Stimulated activated naive B cell treated with anti-CD40 and anti-IgM and Interleukin-4, amounts not matched to agents 10 μg/mL and 1 μg/mL and 100 μg/mL, for 72 hours (primary cell): ENCODE measurements around the gene GAB3.

ENCODE experiments used
- ATAC-seq, 2 donors: fragments of 150-1000 bp; cut with Tn5 transposase; replicated peaks; 2 replicates each; pipeline ENCODE4 v1.10.0; 2021; ENCODE audit warnings: moderate library complexity in 1 of 2
- DNase-seq: peaks from one replicate; pipeline ENCODE4 v3.0.0; 2021
- H3K27ac Mint-ChIP-seq: one replicate; pipeline ENCODE4 v1.8.0; 2022; ENCODE audit warnings: mild to moderate bottlenecking, mixed read lengths
- H3K27me3 Mint-ChIP-seq, 2 donors: one replicate each; pipeline ENCODE4 v1.8.0; 2022; ENCODE audit warnings: mixed read lengths in 2 of 2
- H3K36me3 Mint-ChIP-seq, 2 donors: one replicate each; pipeline ENCODE4 v1.8.0; 2022; ENCODE audit warnings: mixed read lengths in 2 of 2, mild to moderate bottlenecking in 1 of 2
- H3K4me1 Mint-ChIP-seq, 2 donors: one replicate each; pipeline ENCODE4 v1.8.0; 2022; ENCODE audit warnings: mixed read lengths in 2 of 2, mild to moderate bottlenecking in 1 of 2
- H3K4me3 Mint-ChIP-seq, 2 donors: one replicate each; pipeline ENCODE4 v1.8.0; 2022; ENCODE audit warnings: mild to moderate bottlenecking in 2 of 2, mixed read lengths in 2 of 2, moderate library complexity in 1 of 2
- H3K9me3 Mint-ChIP-seq, 2 donors: one replicate each; pipeline ENCODE4 v1.8.0; 2022; ENCODE audit warnings: mixed read lengths in 2 of 2, mild to moderate bottlenecking in 1 of 2

Gene GAB3

GRCh38 chrX:154721155-154721554 is 29.7 kb downstream of the GAB3 start:
- Mint-ChIP-seq H3K27ac (no peak overlapping the region), H3K36me3 (no peaks in the 10 kb centered on the region), H3K4me1 (peaks cover 26 to 41% of the 10 kb centered on the region in 2 donors), H3K9me3 (no peaks in the 10 kb centered on the region), H3K4me3 (no peak overlapping the region), H3K27me3 (no peaks in the 10 kb centered on the region)
- ATAC-seq = no peak
- DNase-seq = no peak

GRCh38 chrX:154720067-154720466 is 30.8 kb downstream of the GAB3 start:
- Mint-ChIP-seq H3K36me3 (no peaks in the 10 kb centered on the region), H3K4me3 (no peak overlapping the region), H3K9me3 (no peaks in the 10 kb centered on the region), H3K27ac (no peak overlapping the region), H3K27me3 (no peaks in the 10 kb centered on the region), H3K4me1 (peaks cover 20 to 32% of the 10 kb centered on the region in 2 donors)
- ATAC-seq (no peak), DNase-seq (no peak)

GRCh38 chrX:154719132-154719675 is 31.7 kb downstream of the GAB3 start:
- Mint-ChIP-seq H3K4me3 (peak overlapping the region; percentile 22 to 33), H3K9me3 (no peaks in the 10 kb centered on the region), H3K4me1 (peaks cover 18 to 29% of the 10 kb centered on the region in 2 donors), H3K36me3 (no peaks in the 10 kb centered on the region), H3K27me3 (no peaks in the 10 kb centered on the region), H3K27ac (peak overlapping the region; percentile 16)
- ATAC-seq (peak; percentile 63 to 66), DNase-seq (no peak)

DNA sequence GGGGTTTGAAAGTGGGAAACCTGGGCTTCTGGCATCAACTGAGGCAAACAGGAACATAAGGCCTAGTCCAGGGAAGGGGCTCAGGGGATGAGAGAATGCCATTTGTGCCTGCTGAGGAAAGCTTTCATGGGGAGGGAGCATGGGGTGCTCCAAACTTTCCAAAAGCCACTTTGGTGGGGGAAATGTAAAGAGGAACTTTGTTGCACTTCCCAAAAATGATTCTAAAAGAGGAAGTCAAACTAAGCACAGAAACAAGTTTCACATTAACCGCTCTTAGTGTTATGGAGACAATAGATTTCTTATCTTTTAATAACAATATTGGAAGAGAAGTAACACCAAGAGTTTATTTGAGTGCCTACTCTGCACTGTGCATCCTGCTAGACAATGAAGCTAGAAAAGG is 32.3 kb downstream of the GAB3 start:
- Mint-ChIP-seq H3K9me3 (no peaks in the 10 kb centered on the region), H3K27me3 (no peaks in the 10 kb centered on the region), H3K36me3 (no peaks in the 10 kb centered on the region), H3K4me1 (peaks cover 18 to 29% of the 10 kb centered on the region in 2 donors), H3K27ac (peak overlapping the region; percentile 16), H3K4me3 (peak overlapping the region; percentile 22 to 33)
- ATAC-seq (peak; percentile 44 to 48), DNase-seq (no peak)

GRCh38 chrX:154717824-154718223 is 33.1 kb downstream of the GAB3 start:
- no peak for ATAC-seq
- no peaks in the 10 kb centered on the region for H3K27me3 Mint-ChIP-seq
- no peak overlapping the region for H3K4me3 Mint-ChIP-seq
- H3K4me1 Mint-ChIP-seq = peaks cover 21 to 34% of the 10 kb centered on the region in 2 donors
- peaks cover 3% of the 10 kb centered on the region in 2 donors for H3K36me3 Mint-ChIP-seq
- no peak overlapping the region for H3K27ac Mint-ChIP-seq
- no peak for DNase-seq
- H3K9me3 Mint-ChIP-seq = no peaks in the 10 kb centered on the region

- Mint-ChIP-seq H3K4me1 (peaks cover 28 to 46% of the 10 kb centered on the region in 2 donors), H3K27ac (no peak overlapping the region), H3K9me3 (no peaks in the 10 kb centered on the region)
Observed at GRCh38 chrX:154715825-154716224, 35.1 kb downstream of the GAB3 start.

DNA sequence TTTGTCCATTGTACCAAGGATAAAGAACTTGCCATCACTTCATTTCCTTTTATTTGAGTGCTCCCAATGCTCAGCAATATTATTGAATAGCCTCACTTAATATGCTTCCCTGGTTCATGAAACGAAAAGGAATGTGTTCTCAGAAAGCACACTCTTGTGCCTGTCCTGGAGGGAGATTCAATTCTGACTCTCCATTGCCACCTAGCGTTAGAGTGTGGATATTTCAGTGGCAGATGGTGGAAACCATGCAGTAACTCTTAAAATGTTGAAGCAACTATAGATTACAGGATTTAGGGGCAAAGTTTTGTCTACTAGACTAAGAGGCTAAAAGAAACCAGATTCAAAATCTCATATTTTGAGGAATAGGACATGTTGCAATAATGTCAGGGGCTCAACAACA is 36.0 kb downstream of the GAB3 start:
- H3K4me1 Mint-ChIP-seq = peaks cover 29 to 48% of the 10 kb centered on the region in 2 donors
- DNase-seq = peak; percentile 16
- H3K9me3 Mint-ChIP-seq = no peaks in the 10 kb centered on the region
- ATAC-seq = peak; percentile 60 to 65
- H3K4me3 Mint-ChIP-seq = no peak overlapping the region
- H3K27me3 Mint-ChIP-seq = no peaks in the 10 kb centered on the region
- H3K36me3 Mint-ChIP-seq = peaks cover 12 to 16% of the 10 kb centered on the region in 2 donors
- no peak overlapping the region for H3K27ac Mint-ChIP-seq

More at GRCh38 chrX:154715825-154716224, 35.1 kb downstream of the GAB3 start:
- no peaks in the 10 kb centered on the region for H3K27me3 Mint-ChIP-seq
- H3K4me3 Mint-ChIP-seq = no peak overlapping the region
- DNase-seq (no peak), ATAC-seq (no peak)
- peaks cover 11 to 16% of the 10 kb centered on the region in 2 donors for H3K36me3 Mint-ChIP-seq

GRCh38 chrX:154712781-154713740 is 37.8 kb downstream of the GAB3 start:
- Mint-ChIP-seq H3K4me3 (no peak overlapping the region), H3K9me3 (peaks cover 0 to 2% of the 10 kb centered on the region in 2 donors), H3K27ac (no peak overlapping the region), H3K36me3 (peaks cover 17 to 20% of the 10 kb centered on the region in 2 donors), H3K27me3 (no peaks in the 10 kb centered on the region), H3K4me1 (peaks cover 17 to 32% of the 10 kb centered on the region in 2 donors)
- DNase-seq (no peak), ATAC-seq (peak; percentile 82 to 87)

- ATAC-seq = peak; percentile 30 to 56
Observed at GRCh38 chrX:154711264-154711663, 39.6 kb downstream of the GAB3 start.

DNA sequence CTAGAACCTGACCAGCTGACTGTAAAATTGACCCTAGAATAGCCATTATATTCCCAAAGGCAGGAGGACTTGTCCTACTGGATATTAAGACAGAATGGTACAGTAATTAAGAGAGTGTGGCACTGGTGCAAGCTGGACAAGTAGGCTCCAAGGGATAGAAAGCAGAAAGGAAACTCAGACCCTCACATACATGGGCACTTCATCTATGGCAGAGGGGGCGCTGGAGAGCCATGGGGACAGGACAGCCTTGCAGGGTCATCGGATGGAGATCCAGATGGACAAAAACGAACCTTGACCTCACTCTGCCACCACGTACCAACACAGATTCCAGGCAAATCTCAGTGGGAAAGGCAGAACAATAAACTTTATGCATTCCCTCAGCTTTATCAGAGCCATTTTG is 40.6 kb downstream of the GAB3 start:
- H3K9me3 Mint-ChIP-seq = peaks cover 0 to 2% of the 10 kb centered on the region in 2 donors

More at GRCh38 chrX:154711264-154711663, 39.6 kb downstream of the GAB3 start:
- Mint-ChIP-seq H3K36me3 (peaks cover 19 to 20% of the 10 kb centered on the region in 2 donors), H3K4me3 (peak overlapping the region in 1 of 2 donors; percentile 26), H3K9me3 (peaks cover 0 to 2% of the 10 kb centered on the region in 2 donors), H3K27me3 (no peaks in the 10 kb centered on the region), H3K4me1 (peaks cover 14 to 26% of the 10 kb centered on the region in 2 donors), H3K27ac (peak overlapping the region; percentile 15)
- no peak for DNase-seq

DNA sequence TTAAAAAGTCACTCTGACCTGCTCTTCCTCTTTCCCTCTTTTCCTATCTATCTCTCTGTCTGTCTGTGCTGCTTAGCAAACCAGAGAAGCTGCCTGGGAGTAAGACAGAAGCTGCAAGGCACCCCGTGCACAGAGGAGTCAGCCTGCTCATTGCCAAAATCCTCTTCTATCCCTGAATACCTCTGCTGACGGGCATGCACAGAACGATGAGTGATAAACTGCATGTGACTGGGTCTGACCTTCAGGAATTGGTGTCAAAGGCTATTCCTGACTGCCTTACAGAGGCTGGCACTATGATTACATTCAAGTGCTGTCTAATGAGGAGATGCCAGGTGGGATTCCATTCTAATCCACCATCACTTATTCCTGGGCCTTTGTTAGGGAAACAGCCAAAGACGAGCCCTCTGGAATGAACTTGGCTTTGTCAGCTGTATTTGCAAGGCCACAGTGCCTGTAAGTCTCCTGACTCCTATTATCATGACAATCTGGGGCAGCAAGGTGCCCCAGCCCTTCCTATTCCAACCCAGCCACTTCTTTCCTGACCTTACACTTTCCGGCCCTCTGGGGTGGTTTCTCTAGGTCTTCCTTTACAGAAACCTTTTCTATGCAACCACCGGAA is 52.1 kb downstream of the GAB3 start:
- DNase-seq = no peak
- no peaks in the 10 kb centered on the region for H3K27me3 Mint-ChIP-seq
- no peak overlapping the region for H3K27ac Mint-ChIP-seq
- ATAC-seq = no peak
- H3K4me1 Mint-ChIP-seq = peaks cover 6 to 20% of the 10 kb centered on the region in 2 donors
- H3K36me3 Mint-ChIP-seq = peaks cover 7 to 11% of the 10 kb centered on the region in 2 donors
- H3K9me3 Mint-ChIP-seq = no peaks in the 10 kb centered on the region
- no peak overlapping the region for H3K4me3 Mint-ChIP-seq

More for the DNA sequence above, 40.6 kb downstream of the GAB3 start:
- Mint-ChIP-seq H3K36me3 (peaks cover 20 to 26% of the 10 kb centered on the region in 2 donors), H3K4me1 (peaks cover 14 to 26% of the 10 kb centered on the region in 2 donors), H3K27ac (no peak overlapping the region), H3K27me3 (no peaks in the 10 kb centered on the region), H3K4me3 (no peak overlapping the region)
- DNase-seq (no peak), ATAC-seq (no peak)

- Mint-ChIP-seq H3K27ac (no peak overlapping the region), H3K36me3 (peaks cover 8 to 12% of the 10 kb centered on the region in 2 donors)
- no peak for ATAC-seq
Observed at GRCh38 chrX:154696676-154697045, 54.2 kb downstream of the GAB3 start.

DNA sequence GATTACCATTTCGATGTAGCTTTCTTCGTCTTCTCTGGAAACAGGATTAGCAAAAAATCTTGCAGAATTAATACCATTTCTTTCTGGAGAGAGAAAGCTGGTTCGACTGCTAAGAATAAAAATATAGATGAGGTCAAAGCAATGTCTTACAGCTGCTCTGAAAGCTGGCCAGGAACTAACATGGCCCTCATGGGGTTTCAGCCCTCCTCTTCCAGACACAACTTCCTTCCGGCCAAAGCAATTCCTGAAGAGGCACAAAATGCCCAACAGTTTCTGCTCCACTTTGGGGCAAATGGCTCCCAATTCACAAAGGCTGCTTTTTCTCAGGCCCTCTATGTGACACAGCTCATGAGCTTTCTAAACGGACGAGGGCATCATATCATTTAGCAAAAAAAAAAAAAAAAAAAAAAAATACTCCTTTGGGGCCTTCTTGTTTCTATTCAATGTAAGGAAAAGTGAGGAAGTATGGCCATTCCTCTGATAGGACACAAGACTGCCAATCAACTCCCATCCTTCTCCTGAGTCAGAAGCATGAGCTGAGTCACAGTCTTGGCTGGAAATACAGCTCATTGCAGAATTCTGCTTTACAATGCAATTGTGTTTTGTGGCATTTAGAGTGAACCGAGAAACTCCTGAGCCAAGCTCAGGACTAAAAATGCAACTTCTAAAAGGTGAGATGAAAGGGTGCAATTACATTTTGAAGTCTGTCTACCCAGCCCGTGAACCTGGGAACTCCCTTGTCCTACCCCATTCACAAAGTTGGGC is 54.8 kb downstream of the GAB3 start:
- Mint-ChIP-seq H3K27ac (no peak overlapping the region), H3K4me3 (no peak overlapping the region), H3K4me1 (peaks cover 6 to 20% of the 10 kb centered on the region in 2 donors), H3K27me3 (no peaks in the 10 kb centered on the region), H3K9me3 (peaks cover 0 to 5% of the 10 kb centered on the region in 2 donors), H3K36me3 (peaks cover 8 to 14% of the 10 kb centered on the region in 2 donors)
- DNase-seq (no peak), ATAC-seq (no peak)

More at GRCh38 chrX:154696676-154697045, 54.2 kb downstream of the GAB3 start:
- Mint-ChIP-seq H3K9me3 (peaks cover 0 to 3% of the 10 kb centered on the region in 2 donors), H3K27me3 (no peaks in the 10 kb centered on the region), H3K4me1 (peaks cover 6 to 20% of the 10 kb centered on the region in 2 donors), H3K4me3 (no peak overlapping the region)
- no peak for DNase-seq
